ENCODE results near the gene SULT4A1. TPM values are rescaled to one million over a fixed set of nuclear protein-coding genes. Genes with fewer than 3 reads are reported as not detected.

Gene SULT4A1
- total RNA-seq, 4 donors from 2014 or later = 2.1 TPM; not detected in 3

DNA sequence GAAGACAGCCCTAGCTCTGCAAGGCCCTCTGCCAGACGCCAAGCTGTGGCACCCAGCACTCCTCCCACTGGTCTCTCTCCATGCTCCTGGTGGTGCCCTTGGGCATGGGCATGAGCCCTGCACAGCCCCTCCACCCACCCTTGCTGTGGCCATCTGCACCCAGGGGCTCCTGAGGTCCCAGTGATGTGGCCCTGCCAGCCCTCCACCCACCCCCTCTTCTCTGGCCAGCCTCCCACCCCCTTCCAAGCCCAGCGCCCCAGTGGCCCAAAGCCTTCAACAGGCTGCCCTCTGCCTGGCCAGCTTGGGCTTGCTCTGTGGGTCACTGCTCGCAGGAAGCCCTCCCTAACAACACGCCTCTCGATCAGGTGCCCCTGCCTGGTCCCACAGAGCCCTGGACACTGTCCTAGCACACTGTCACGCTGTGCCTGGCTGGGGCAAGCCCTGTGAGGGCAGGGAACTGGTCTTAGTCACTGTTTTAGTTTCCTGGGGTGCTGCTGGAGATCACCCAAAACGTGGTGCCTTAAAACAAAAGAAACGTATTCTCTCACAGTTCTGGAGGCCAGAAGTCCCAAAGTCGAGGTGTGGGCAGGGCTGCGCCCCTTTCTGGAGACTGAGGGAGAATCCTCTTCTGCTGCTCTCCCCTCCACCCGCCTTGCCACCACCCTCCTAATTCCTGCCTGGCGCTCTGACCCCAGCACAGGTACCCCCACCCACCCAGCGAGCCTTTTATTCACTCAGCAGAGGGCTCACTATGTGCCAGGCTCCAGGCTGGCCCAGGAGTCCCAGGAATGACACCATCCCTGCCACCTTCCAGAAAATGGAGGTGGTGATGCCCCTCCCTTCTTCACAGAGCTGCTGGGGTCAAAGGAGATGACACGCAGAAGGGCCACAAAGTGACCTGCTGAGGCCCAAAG is 14.7 kb downstream of the SULT4A1 start:
- DNase-seq = no peak
- no peaks in the 10 kb centered on the region for H3K4me1 ChIP-seq
- TF ChIP-seq, protein P1, sequence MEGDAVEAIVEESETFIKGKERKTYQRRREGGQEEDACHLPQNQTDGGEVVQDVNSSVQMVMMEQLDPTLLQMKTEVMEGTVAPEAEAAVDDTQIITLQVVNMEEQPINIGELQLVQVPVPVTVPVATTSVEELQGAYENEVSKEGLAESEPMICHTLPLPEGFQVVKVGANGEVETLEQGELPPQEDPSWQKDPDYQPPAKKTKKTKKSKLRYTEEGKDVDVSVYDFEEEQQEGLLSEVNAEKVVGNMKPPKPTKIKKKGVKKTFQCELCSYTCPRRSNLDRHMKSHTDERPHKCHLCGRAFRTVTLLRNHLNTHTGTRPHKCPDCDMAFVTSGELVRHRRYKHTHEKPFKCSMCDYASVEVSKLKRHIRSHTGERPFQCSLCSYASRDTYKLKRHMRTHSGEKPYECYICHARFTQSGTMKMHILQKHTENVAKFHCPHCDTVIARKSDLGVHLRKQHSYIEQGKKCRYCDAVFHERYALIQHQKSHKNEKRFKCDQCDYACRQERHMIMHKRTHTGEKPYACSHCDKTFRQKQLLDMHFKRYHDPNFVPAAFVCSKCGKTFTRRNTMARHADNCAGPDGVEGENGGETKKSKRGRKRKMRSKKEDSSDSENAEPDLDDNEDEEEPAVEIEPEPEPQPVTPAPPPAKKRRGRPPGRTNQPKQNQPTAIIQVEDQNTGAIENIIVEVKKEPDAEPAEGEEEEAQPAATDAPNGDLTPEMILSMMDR (IDR thresholded peaks at IDR 0.05) = no peak
- no peak for TF ChIP-seq POLR2A (IDR thresholded peaks at IDR 0.05)
- H3K4me3 ChIP-seq = no peak overlapping the region
- no peak overlapping the region for H3K27ac ChIP-seq
- H3K36me3 ChIP-seq = no peaks in the 10 kb centered on the region
- H3K27me3 ChIP-seq = no peaks in the 10 kb centered on the region
- H3K9me3 ChIP-seq = no peaks in the 10 kb centered on the region
- intact Hi-C loops (cut with DNase I; ENCODE audit: low total_unique reads) = no loop called here

DNA sequence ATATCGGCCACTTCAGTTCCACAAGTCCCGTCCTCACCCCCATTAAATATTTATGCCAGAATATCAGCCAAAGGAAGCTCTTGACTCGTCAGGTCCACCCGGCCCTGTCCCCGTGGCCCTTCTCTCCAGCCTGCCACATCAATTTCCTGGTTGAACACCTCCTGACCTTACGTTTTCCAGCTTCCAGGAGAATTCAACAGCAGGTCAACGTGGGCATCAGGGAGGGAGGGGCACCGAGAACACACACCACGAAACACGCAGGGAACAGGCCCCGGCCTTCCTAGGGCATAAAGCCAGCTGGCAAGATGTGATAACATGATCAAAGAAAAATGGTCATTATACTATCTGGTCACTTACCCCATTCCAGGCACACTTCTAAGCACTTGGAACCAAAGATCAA is 15.3 kb downstream of the SULT4A1 start:
- no peak overlapping the region for H3K4me3 ChIP-seq
- H3K27ac ChIP-seq = no peak overlapping the region
- no peak for TF ChIP-seq POLR2A (IDR thresholded peaks at IDR 0.05)
- TF ChIP-seq, protein P1 (IDR thresholded peaks at IDR 0.05) = no peak
- no peak for DNase-seq
- H3K36me3 ChIP-seq = no peaks in the 10 kb centered on the region
- intact Hi-C loops (cut with DNase I; ENCODE audit: low total_unique reads) = no loop called here
- no peaks in the 10 kb centered on the region for H3K4me1 ChIP-seq
- H3K27me3 ChIP-seq = no peaks in the 10 kb centered on the region
- no peaks in the 10 kb centered on the region for H3K9me3 ChIP-seq

DNA sequence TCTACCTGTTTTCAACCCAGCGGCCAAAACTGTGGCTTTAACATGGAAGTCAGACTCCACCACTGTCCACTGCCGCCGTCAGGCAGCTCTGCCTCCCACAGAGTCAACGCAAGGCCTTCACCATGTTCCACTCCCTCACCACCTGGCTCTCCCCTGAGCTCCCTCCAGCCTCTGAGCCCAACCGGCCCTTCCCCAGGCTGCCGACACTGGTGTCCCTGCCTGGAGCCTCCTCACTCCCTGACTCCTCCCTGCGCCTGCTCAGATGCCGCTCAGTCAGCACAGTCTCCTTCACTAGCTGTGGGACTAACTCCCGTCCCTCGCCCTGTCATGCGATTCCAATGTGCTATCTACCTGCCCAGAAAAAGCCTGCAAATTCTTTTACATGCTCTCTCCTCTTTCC is 16.3 kb downstream of the SULT4A1 start:
- intact Hi-C loops (cut with DNase I; ENCODE audit: low total_unique reads) = no loop called here
- TF ChIP-seq, protein P1 (IDR thresholded peaks at IDR 0.05) = no peak
- TF ChIP-seq POLR2A (IDR thresholded peaks at IDR 0.05) = no peak
- H3K27ac ChIP-seq = no peak overlapping the region
- H3K4me1 ChIP-seq = no peaks in the 10 kb centered on the region
- no peaks in the 10 kb centered on the region for H3K9me3 ChIP-seq
- no peak for DNase-seq
- H3K36me3 ChIP-seq = no peaks in the 10 kb centered on the region
- no peaks in the 10 kb centered on the region for H3K27me3 ChIP-seq
- H3K4me3 ChIP-seq = no peak overlapping the region

GRCh38 chr22:43844560-43845545 is 17.5 kb downstream of the SULT4A1 start:
- intact Hi-C loops (cut with DNase I; ENCODE audit: low total_unique reads) = no loop called here
- TF ChIP-seq POLR2A (IDR thresholded peaks at IDR 0.05) = no peak
- TF ChIP-seq, protein P1 (IDR thresholded peaks at IDR 0.05) = no peak
- Histone ChIP-seq H3K4me1 (no peaks in the 10 kb centered on the region), H3K4me3 (no peak overlapping the region), H3K27ac (no peak overlapping the region), H3K27me3 (no peaks in the 10 kb centered on the region), H3K9me3 (no peaks in the 10 kb centered on the region), H3K36me3 (no peaks in the 10 kb centered on the region)
- DNase-seq = no peak
